ENCODE data around the gene KDM4B. TPM values are rescaled to one million over a fixed set of nuclear protein-coding genes. Genes with fewer than 3 reads are reported as not detected.

Gene KDM4B
- total RNA-seq, 1 donor from 2014 or later = 21.2 TPM

GRCh38 chr19:5018224-5019015 is 49.5 kb downstream of the KDM4B start:
- DNase-seq (ENCODE audit: low read depth) = no peak
- H3K4me3 ChIP-seq (ENCODE audit: low read depth, low read length) = no peak overlapping the region
- no peaks in the 10 kb centered on the region for H3K27me3 ChIP-seq (ENCODE audit: control insufficient read depth, insufficient read depth, low read length)
- H3K36me3 ChIP-seq (ENCODE audit: control insufficient read depth, insufficient read depth, low read length) = no peaks in the 10 kb centered on the region
- TF ChIP-seq, protein P1, sequence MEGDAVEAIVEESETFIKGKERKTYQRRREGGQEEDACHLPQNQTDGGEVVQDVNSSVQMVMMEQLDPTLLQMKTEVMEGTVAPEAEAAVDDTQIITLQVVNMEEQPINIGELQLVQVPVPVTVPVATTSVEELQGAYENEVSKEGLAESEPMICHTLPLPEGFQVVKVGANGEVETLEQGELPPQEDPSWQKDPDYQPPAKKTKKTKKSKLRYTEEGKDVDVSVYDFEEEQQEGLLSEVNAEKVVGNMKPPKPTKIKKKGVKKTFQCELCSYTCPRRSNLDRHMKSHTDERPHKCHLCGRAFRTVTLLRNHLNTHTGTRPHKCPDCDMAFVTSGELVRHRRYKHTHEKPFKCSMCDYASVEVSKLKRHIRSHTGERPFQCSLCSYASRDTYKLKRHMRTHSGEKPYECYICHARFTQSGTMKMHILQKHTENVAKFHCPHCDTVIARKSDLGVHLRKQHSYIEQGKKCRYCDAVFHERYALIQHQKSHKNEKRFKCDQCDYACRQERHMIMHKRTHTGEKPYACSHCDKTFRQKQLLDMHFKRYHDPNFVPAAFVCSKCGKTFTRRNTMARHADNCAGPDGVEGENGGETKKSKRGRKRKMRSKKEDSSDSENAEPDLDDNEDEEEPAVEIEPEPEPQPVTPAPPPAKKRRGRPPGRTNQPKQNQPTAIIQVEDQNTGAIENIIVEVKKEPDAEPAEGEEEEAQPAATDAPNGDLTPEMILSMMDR (IDR thresholded peaks at IDR 0.05; ENCODE audit: insufficient read depth, low read length, poor library complexity, severe bottlenecking) = no peak

DNA sequence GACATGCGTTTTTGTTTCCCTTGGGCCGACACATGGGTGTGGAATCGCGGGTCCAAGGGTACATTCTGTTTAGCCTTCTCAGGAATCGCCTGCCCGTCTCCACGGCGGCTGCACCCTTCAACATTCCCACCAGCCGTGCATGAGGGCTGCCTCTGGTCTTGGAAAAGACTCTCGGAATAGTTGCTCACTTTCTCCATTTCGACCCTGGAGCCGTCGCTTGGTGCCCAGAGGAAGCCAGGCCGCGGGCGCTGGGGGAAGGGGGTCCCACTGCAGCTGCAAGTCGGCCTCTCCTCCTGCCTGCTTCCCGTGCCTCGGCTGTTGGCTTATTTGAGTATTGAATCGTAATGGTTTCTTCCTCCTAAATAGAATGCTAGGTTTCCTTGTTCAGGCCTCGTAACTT is 51.5 kb downstream of the KDM4B start:
- TF ChIP-seq, protein P1 (IDR thresholded peaks at IDR 0.05; ENCODE audit: insufficient read depth, low read length, poor library complexity, severe bottlenecking) = no peak
- no peak for DNase-seq (ENCODE audit: low read depth)
- H3K27me3 ChIP-seq (ENCODE audit: control insufficient read depth, insufficient read depth, low read length) = no peaks in the 10 kb centered on the region
- no peaks in the 10 kb centered on the region for H3K36me3 ChIP-seq (ENCODE audit: control insufficient read depth, insufficient read depth, low read length)
- H3K4me3 ChIP-seq (ENCODE audit: low read depth, low read length) = no peak overlapping the region

GRCh38 chr19:5021046-5021445 is 52.1 kb downstream of the KDM4B start:
- Histone ChIP-seq H3K36me3 (ENCODE audit: control insufficient read depth, insufficient read depth, low read length) (no peaks in the 10 kb centered on the region), H3K27me3 (ENCODE audit: control insufficient read depth, insufficient read depth, low read length) (no peaks in the 10 kb centered on the region), H3K4me3 (ENCODE audit: low read depth, low read length) (no peak overlapping the region)
- TF ChIP-seq, protein P1 (IDR thresholded peaks at IDR 0.05; ENCODE audit: insufficient read depth, low read length, poor library complexity, severe bottlenecking) = no peak
- DNase-seq (ENCODE audit: low read depth) = no peak

- no peak for DNase-seq (ENCODE audit: low read depth)
- TF ChIP-seq, protein P1 (IDR thresholded peaks at IDR 0.05; ENCODE audit: insufficient read depth, low read length, poor library complexity, severe bottlenecking) = no peak
Observed at GRCh38 chr19:5022066-5022860, 53.4 kb downstream of the KDM4B start.

DNA sequence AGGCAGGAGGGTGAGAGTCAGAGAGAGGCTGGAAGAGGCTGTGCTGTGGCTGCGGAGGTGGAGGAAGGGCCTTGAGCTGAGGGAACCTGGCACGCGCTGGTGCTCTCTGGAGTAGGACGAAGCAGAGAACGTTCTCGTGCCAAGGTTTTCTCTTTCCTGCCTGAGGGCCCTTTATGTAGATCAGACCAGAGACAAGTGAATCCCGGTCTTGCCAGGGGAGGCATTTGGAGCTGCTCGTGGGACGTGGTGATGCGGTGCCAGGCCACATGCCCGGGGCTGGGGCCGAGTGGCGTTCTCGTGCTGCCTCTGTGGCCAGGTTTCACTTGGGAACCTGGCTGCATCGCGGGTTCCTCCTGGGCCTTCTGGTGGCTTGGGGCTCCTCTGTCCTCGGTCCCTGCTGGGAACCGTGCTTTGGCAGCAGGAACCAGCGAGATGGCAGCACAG is 54.2 kb downstream of the KDM4B start:
- no peak for DNase-seq (ENCODE audit: low read depth)
- H3K36me3 ChIP-seq (ENCODE audit: control insufficient read depth, insufficient read depth, low read length) = no peaks in the 10 kb centered on the region
- no peak overlapping the region for H3K4me3 ChIP-seq (ENCODE audit: low read depth, low read length)
- TF ChIP-seq, protein P1 (IDR thresholded peaks at IDR 0.05; ENCODE audit: insufficient read depth, low read length, poor library complexity, severe bottlenecking) = no peak
- no peaks in the 10 kb centered on the region for H3K27me3 ChIP-seq (ENCODE audit: control insufficient read depth, insufficient read depth, low read length)

More at GRCh38 chr19:5022066-5022860, 53.4 kb downstream of the KDM4B start:
- H3K36me3 ChIP-seq (ENCODE audit: control insufficient read depth, insufficient read depth, low read length) = no peaks in the 10 kb centered on the region
- H3K27me3 ChIP-seq (ENCODE audit: control insufficient read depth, insufficient read depth, low read length) = no peaks in the 10 kb centered on the region
- H3K4me3 ChIP-seq (ENCODE audit: low read depth, low read length) = no peak overlapping the region

Measured in kidney epithelial cell (primary cell).